Astrocyte (in vitro differentiated cells and primary cell): ENCODE measurements around the gene WRAP53. TPM values are rescaled to one million over a fixed set of nuclear protein-coding genes. Genes with fewer than 3 reads are reported as not detected.

Experiments used
- DNase-seq: peaks from one replicate; pipeline ENCODE4 v3.0.0-alpha.2; 2010; ENCODE audit warnings: low read depth
- FAIRE-seq: peaks from 2 replicates; lab custom pipeline; 2011; peaks lifted over from hg19 to GRCh38; lab: Jason Lieb, UNC
- H2AFZ ChIP-seq: 2 replicates; pipeline ENCODE4 v1.6.0; 2012; ENCODE audit warnings: low read depth, low read length, inconsistent platforms
- H3K27ac ChIP-seq: 2 replicates; pipeline ENCODE4 v1.5.1; 2011; ENCODE audit warnings: low read depth, low read length, inconsistent platforms
- H3K27me3 ChIP-seq: 2 replicates; pipeline ENCODE4 v1.6.0; 2011; ENCODE audit warnings: low read length, inconsistent platforms; ENCODE audit not compliant: insufficient read depth
- H3K36me3 ChIP-seq: 2 replicates; pipeline ENCODE4 v1.5.1; 2011; ENCODE audit warnings: low read length, inconsistent platforms; ENCODE audit not compliant: insufficient read depth
- H3K4me1 ChIP-seq: 2 replicates; pipeline ENCODE4 v1.5.1; 2011; ENCODE audit warnings: low read length, inconsistent platforms; ENCODE audit not compliant: insufficient read depth
- H3K4me2 ChIP-seq: 2 replicates; pipeline ENCODE4 v1.6.0; 2012; ENCODE audit warnings: low read length, inconsistent platforms
- H3K4me3 ChIP-seq: 2 replicates; pipeline ENCODE4 v1.5.1; 2011; ENCODE audit warnings: low read depth, mild to moderate bottlenecking, low read length, inconsistent platforms; ENCODE audit not compliant: insufficient read depth
- H3K79me2 ChIP-seq: 2 replicates; pipeline ENCODE4 v1.6.0; 2012; ENCODE audit warnings: mild to moderate bottlenecking, low read length, inconsistent platforms; ENCODE audit not compliant: insufficient read depth
- H3K9ac ChIP-seq: 2 replicates; pipeline ENCODE4 v1.6.0; 2012; ENCODE audit warnings: mild to moderate bottlenecking, low read length, inconsistent platforms
- H3K9me3 ChIP-seq: 2 replicates; pipeline ENCODE4 v1.5.1; 2012; ENCODE audit warnings: low read depth, mild to moderate bottlenecking, low read length, inconsistent platforms; ENCODE audit not compliant: insufficient read depth
- H4K20me1 ChIP-seq: 2 replicates; pipeline ENCODE4 v1.6.0; 2012; ENCODE audit warnings: low read length, inconsistent platforms; ENCODE audit not compliant: insufficient read depth
- H3K27ac Mint-ChIP-seq: one replicate; pipeline ENCODE4 v1.8.0; 2021; ENCODE audit warnings: mild to moderate bottlenecking, mixed read lengths; ENCODE audit not compliant: unreplicated experiment
- H3K27me3 Mint-ChIP-seq: one replicate; pipeline ENCODE4 v1.8.0; 2021; ENCODE audit warnings: low read depth, mixed read lengths; ENCODE audit not compliant: unreplicated experiment
- H3K36me3 Mint-ChIP-seq: one replicate; pipeline ENCODE4 v1.8.0; 2021; ENCODE audit warnings: low read depth, mixed read lengths; ENCODE audit not compliant: unreplicated experiment
- H3K4me1 Mint-ChIP-seq: one replicate; pipeline ENCODE4 v1.8.0; 2021; ENCODE audit warnings: low read depth, mixed read lengths; ENCODE audit not compliant: unreplicated experiment
- H3K4me3 Mint-ChIP-seq: one replicate; pipeline ENCODE4 v1.8.0; 2021; ENCODE audit warnings: mild to moderate bottlenecking, moderate library complexity, mixed read lengths; ENCODE audit not compliant: unreplicated experiment
- H3K9me3 Mint-ChIP-seq: one replicate; pipeline ENCODE4 v1.8.0; 2021; ENCODE audit warnings: mild to moderate bottlenecking, mixed read lengths; ENCODE audit not compliant: unreplicated experiment
- EZH2 ChIP-seq: IDR thresholded peaks from 2 replicates; pipeline ENCODE4 v1.6.1; 2012; ENCODE audit warnings: mild to moderate bottlenecking, low read length, inconsistent platforms; ENCODE audit not compliant: insufficient read depth
- total RNA-seq: library from RNA; stranded (reverse); gene quantifications from 2 replicates; pipeline ENCODE4 v1.2.1, GENCODE V29; 2021
- TF ChIP-seq, protein P1 (sequence below): IDR thresholded peaks from 2 replicates; pipeline ENCODE4 v1.5.1; 2011; ENCODE audit warnings: low read depth, mild to moderate bottlenecking, inconsistent platforms, low read length, moderate library complexity; ENCODE audit not compliant: insufficient read depth

WRAP53 gene
- total RNA-seq, 1 donor from 2014 or later, result 15.1 TPM

- TF ChIP-seq, protein P1, sequence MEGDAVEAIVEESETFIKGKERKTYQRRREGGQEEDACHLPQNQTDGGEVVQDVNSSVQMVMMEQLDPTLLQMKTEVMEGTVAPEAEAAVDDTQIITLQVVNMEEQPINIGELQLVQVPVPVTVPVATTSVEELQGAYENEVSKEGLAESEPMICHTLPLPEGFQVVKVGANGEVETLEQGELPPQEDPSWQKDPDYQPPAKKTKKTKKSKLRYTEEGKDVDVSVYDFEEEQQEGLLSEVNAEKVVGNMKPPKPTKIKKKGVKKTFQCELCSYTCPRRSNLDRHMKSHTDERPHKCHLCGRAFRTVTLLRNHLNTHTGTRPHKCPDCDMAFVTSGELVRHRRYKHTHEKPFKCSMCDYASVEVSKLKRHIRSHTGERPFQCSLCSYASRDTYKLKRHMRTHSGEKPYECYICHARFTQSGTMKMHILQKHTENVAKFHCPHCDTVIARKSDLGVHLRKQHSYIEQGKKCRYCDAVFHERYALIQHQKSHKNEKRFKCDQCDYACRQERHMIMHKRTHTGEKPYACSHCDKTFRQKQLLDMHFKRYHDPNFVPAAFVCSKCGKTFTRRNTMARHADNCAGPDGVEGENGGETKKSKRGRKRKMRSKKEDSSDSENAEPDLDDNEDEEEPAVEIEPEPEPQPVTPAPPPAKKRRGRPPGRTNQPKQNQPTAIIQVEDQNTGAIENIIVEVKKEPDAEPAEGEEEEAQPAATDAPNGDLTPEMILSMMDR, result no peak
- no peak for TF ChIP-seq EZH2
- Histone ChIP-seq H3K27ac (no peak overlapping the region), H2AFZ (no peak overlapping the region), H3K9me3 (peaks cover 8% of the 10 kb centered on the region), H3K27me3 (no peaks in the 10 kb centered on the region), H3K4me2 (no peak overlapping the region), H3K4me3 (no peak overlapping the region), H3K36me3 (peaks cover 23% of the 10 kb centered on the region), H3K79me2 (peaks cover 16% of the 10 kb centered on the region), H4K20me1 (peaks cover 15% of the 10 kb centered on the region), H3K9ac (no peak overlapping the region), H3K4me1 (peaks cover 5% of the 10 kb centered on the region)
- no peak overlapping the region for H3K27ac Mint-ChIP-seq
- FAIRE-seq (no peak), DNase-seq (no peak)
- H3K36me3 Mint-ChIP-seq, result peaks cover 30% of the 10 kb centered on the region
- peaks cover 3% of the 10 kb centered on the region for H3K9me3 Mint-ChIP-seq
- no peaks in the 10 kb centered on the region for H3K27me3 Mint-ChIP-seq
- peaks cover 19% of the 10 kb centered on the region for H3K4me1 Mint-ChIP-seq
- peak overlapping the region; percentile 31 for H3K4me3 Mint-ChIP-seq
Observed at GRCh38 chr17:7674934-7675333, 13.3 kb upstream of the WRAP53 start.

- Mint-ChIP-seq H3K36me3 (peaks cover 23% of the 10 kb centered on the region), H3K27ac (peak overlapping the region; percentile 79), H3K27me3 (no peaks in the 10 kb centered on the region), H3K4me1 (peaks cover 19% of the 10 kb centered on the region), H3K9me3 (peaks cover 3% of the 10 kb centered on the region), H3K4me3 (no peak overlapping the region)
- DNase-seq (no peak), FAIRE-seq (no peak)
- peaks cover 8% of the 10 kb centered on the region for H3K9me3 ChIP-seq
- peaks cover 17% of the 10 kb centered on the region for H3K36me3 ChIP-seq
- peaks cover 23% of the 10 kb centered on the region for H3K79me2 ChIP-seq
- H3K4me2 ChIP-seq, result peak overlapping the region; percentile 34
- TF ChIP-seq, protein P1, result no peak
- TF ChIP-seq EZH2, result no peak
- H3K27me3 ChIP-seq, result no peaks in the 10 kb centered on the region
- peaks cover 20% of the 10 kb centered on the region for H4K20me1 ChIP-seq
- H3K27ac ChIP-seq, result no peak overlapping the region
- no peak overlapping the region for H3K4me3 ChIP-seq
- no peak overlapping the region for H3K9ac ChIP-seq
- H3K4me1 ChIP-seq, result peaks cover 5% of the 10 kb centered on the region
- H2AFZ ChIP-seq, result no peak overlapping the region
Observed at GRCh38 chr17:7676533-7676932, 11.7 kb upstream of the WRAP53 start.

DNA sequence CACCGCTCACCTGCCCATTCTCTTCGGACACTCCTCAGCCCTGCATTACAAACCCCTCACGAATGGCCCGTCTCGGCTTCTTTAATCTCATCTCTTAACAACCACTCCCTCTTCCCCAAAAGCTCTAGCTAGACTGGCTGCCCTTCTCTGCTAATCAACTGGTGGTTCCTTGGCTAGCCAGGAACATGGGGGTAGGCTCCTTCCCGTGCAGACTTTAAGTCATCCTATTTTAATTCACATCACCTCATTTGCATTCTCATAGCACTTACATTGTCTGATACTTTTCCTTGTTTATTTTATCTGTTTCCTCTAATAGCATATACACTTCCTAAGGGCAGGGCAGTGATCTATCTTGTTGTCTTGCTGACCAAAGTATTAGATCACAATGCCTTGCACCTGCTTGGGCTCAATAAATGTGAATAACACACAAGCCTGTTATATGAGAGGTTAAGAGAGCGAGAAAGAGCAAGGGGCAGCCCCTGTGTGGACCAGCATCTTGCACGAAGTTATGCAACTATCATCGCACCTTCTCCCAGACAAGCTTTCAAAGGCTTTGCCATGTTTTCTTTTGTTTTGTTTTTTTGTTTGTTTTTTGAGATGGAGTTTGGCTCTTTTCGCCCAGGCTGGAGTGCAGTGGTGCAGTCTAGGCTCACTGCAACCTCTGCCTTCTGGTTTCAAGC, 10.7 kb upstream of the WRAP53 start:
- peaks cover 23% of the 10 kb centered on the region for H4K20me1 ChIP-seq
- H3K9ac ChIP-seq, result no peak overlapping the region
- Mint-ChIP-seq H3K4me1 (peaks cover 19% of the 10 kb centered on the region), H3K27ac (peak overlapping the region; percentile 63), H3K9me3 (peaks cover 3% of the 10 kb centered on the region), H3K4me3 (peak overlapping the region; percentile 58), H3K36me3 (peaks cover 23% of the 10 kb centered on the region), H3K27me3 (no peaks in the 10 kb centered on the region)
- no peak overlapping the region for H2AFZ ChIP-seq
- FAIRE-seq (no peak), DNase-seq (no peak)
- H3K4me2 ChIP-seq, result no peak overlapping the region
- no peaks in the 10 kb centered on the region for H3K27me3 ChIP-seq
- H3K79me2 ChIP-seq, result peaks cover 26% of the 10 kb centered on the region
- TF ChIP-seq, protein P1, result no peak
- TF ChIP-seq EZH2, result no peak
- H3K4me3 ChIP-seq, result no peak overlapping the region
- H3K9me3 ChIP-seq, result peaks cover 8% of the 10 kb centered on the region
- H3K36me3 ChIP-seq, result peaks cover 17% of the 10 kb centered on the region
- peaks cover 5% of the 10 kb centered on the region for H3K4me1 ChIP-seq
- H3K27ac ChIP-seq, result no peak overlapping the region
